ENCODE measurements around the gene CXCL1. TPM values are rescaled to one million over a fixed set of nuclear protein-coding genes. Genes with fewer than 3 reads are reported as not detected.

CXCL1 gene
- total RNA-seq, 2 donors from 2014 or later: 0.68 to 8.7 TPM

- Histone ChIP-seq H3K9me3 (no peaks in the 10 kb centered on the region), H3K27ac (no peak overlapping the region), H3K4me1 (ENCODE audit: control insufficient read depth in 1 of 2, low read depth in 2 of 2) (peaks cover 4 to 23% of the 10 kb centered on the region in 2 donors), H3K4me3 (no peak overlapping the region), H3K36me3 (no peaks in the 10 kb centered on the region), H3K27me3 (replicated peaks; ENCODE audit: insufficient read depth) (no peaks in the 10 kb centered on the region)
- no peak for TF ChIP-seq CTCF (IDR thresholded peaks at IDR 0.05)
- no peak for DNase-seq (ENCODE audit: low spot score)
- no peak for ATAC-seq (ENCODE audit: insufficient number of reproducible peaks, low FRiP score, low read depth)
Observed at GRCh38 chr4:73855406-73855805, 13.8 kb upstream of the CXCL1 start.

- no peak for TF ChIP-seq CTCF (IDR thresholded peaks at IDR 0.05)
- Histone ChIP-seq H3K9me3 (no peaks in the 10 kb centered on the region), H3K27ac (no peak overlapping the region), H3K27me3 (replicated peaks; ENCODE audit: insufficient read depth) (no peaks in the 10 kb centered on the region), H3K4me1 (ENCODE audit: control insufficient read depth in 1 of 2, low read depth in 2 of 2) (peaks cover 4 to 23% of the 10 kb centered on the region in 2 donors), H3K4me3 (no peak overlapping the region), H3K36me3 (no peaks in the 10 kb centered on the region)
- DNase-seq (ENCODE audit: low spot score) (no peak), ATAC-seq (ENCODE audit: insufficient number of reproducible peaks, low FRiP score, low read depth) (no peak)
Observed at GRCh38 chr4:73856518-73856917, 12.7 kb upstream of the CXCL1 start.

- no peak for ATAC-seq (ENCODE audit: insufficient number of reproducible peaks, low FRiP score, low read depth)
- H3K36me3 ChIP-seq: no peaks in the 10 kb centered on the region
Observed at GRCh38 chr4:73859614-73860088, 9.5 kb upstream of the CXCL1 start.

GRCh38 chr4:73860181-73860580 is 9.0 kb upstream of the CXCL1 start:
- Histone ChIP-seq H3K9me3 (no peaks in the 10 kb centered on the region), H3K4me3 (no peak overlapping the region), H3K4me1 (ENCODE audit: control insufficient read depth in 1 of 2, low read depth in 2 of 2) (peaks cover 4 to 12% of the 10 kb centered on the region in 2 donors), H3K27ac (no peak overlapping the region), H3K27me3 (replicated peaks; ENCODE audit: insufficient read depth) (no peaks in the 10 kb centered on the region), H3K36me3 (no peaks in the 10 kb centered on the region)
- no peak for ATAC-seq (ENCODE audit: insufficient number of reproducible peaks, low FRiP score, low read depth)
- no peak for TF ChIP-seq CTCF (IDR thresholded peaks at IDR 0.05)
- no peak for DNase-seq (ENCODE audit: low spot score)

More at GRCh38 chr4:73859614-73860088, 9.5 kb upstream of the CXCL1 start:
- Histone ChIP-seq H3K4me1 (ENCODE audit: control insufficient read depth in 1 of 2, low read depth in 2 of 2) (peaks cover 4 to 13% of the 10 kb centered on the region in 2 donors), H3K27me3 (replicated peaks; ENCODE audit: insufficient read depth) (no peaks in the 10 kb centered on the region), H3K4me3 (no peak overlapping the region), H3K9me3 (no peaks in the 10 kb centered on the region), H3K27ac (no peak overlapping the region)
- TF ChIP-seq CTCF (IDR thresholded peaks at IDR 0.05): no peak
- DNase-seq (ENCODE audit: low spot score): no peak

- H3K27me3 ChIP-seq (replicated peaks; ENCODE audit: insufficient read depth): no peaks in the 10 kb centered on the region
- H3K9me3 ChIP-seq: no peaks in the 10 kb centered on the region
- no peak for TF ChIP-seq CTCF (IDR thresholded peaks at IDR 0.05)
- peaks cover 4 to 5% of the 10 kb centered on the region in 2 donors for H3K4me1 ChIP-seq (ENCODE audit: control insufficient read depth in 1 of 2, low read depth in 2 of 2)
- H3K36me3 ChIP-seq: no peaks in the 10 kb centered on the region
- H3K4me3 ChIP-seq: no peak overlapping the region
- no peak for ATAC-seq (ENCODE audit: insufficient number of reproducible peaks, low FRiP score, low read depth)
- no peak for DNase-seq (ENCODE audit: low spot score)
- H3K27ac ChIP-seq: no peak overlapping the region
Observed at GRCh38 chr4:73860917-73861316, 8.3 kb upstream of the CXCL1 start.
